ENCODE results near the gene NRAS. TPM values are rescaled to one million over a fixed set of nuclear protein-coding genes. Genes with fewer than 3 reads are reported as not detected.

Gene NRAS
- total RNA-seq, 1 experiment from 2014 or later = 29.1 TPM

DNA sequence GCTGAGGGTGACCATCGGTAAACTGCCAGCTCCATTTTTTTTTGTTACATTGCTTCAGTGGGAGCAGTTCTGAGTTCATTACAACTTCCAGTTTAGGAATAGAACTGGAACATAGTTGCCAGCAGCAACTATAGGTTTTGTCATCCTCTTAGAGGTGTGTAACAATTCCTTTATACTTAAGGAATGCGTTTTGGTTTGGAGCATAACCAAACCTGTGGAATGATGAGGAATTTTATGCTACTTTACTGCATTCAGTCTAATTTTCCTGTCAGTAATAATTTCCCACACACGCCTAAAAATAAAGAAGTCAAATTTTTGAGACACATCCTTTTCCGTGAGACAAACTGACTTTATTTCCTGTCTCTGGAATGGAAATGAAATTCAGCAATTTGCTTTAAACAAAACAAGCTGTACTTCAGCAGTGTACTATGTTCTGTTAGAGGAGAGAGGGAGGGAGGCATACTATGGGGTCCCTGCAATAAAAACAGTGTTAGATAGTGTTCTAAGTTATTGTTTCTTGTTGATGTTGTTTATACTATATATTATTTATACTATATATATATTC is 16.5 kb downstream of the NRAS start:
- TF ChIP-seq, protein P1, sequence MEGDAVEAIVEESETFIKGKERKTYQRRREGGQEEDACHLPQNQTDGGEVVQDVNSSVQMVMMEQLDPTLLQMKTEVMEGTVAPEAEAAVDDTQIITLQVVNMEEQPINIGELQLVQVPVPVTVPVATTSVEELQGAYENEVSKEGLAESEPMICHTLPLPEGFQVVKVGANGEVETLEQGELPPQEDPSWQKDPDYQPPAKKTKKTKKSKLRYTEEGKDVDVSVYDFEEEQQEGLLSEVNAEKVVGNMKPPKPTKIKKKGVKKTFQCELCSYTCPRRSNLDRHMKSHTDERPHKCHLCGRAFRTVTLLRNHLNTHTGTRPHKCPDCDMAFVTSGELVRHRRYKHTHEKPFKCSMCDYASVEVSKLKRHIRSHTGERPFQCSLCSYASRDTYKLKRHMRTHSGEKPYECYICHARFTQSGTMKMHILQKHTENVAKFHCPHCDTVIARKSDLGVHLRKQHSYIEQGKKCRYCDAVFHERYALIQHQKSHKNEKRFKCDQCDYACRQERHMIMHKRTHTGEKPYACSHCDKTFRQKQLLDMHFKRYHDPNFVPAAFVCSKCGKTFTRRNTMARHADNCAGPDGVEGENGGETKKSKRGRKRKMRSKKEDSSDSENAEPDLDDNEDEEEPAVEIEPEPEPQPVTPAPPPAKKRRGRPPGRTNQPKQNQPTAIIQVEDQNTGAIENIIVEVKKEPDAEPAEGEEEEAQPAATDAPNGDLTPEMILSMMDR (IDR thresholded peaks at IDR 0.05; ENCODE audit: unreplicated experiment) = no peak
- DNase-seq = no peak
- no peaks in the 10 kb centered on the region for H3K36me3 Mint-ChIP-seq (ENCODE audit: insufficient read depth, unreplicated experiment)
- intact Hi-C loops (cut with micrococcal nuclease; ENCODE audit: unreplicated experiment) = no loop called here
- BruUV-seq (replicated peaks) = no TSS peak
- no peaks in the 10 kb centered on the region for H3K27me3 Mint-ChIP-seq (ENCODE audit: unreplicated experiment)
- H3K27ac Mint-ChIP-seq (ENCODE audit: unreplicated experiment) = no peak overlapping the region
- H3K4me3 Mint-ChIP-seq (ENCODE audit: low read depth, unreplicated experiment) = no peak overlapping the region
- no peaks in the 10 kb centered on the region for H3K9me3 Mint-ChIP-seq (ENCODE audit: low read depth, unreplicated experiment)
- no peaks in the 10 kb centered on the region for H3K4me1 Mint-ChIP-seq (ENCODE audit: low read depth, unreplicated experiment)
- CTCF ChIA-PET = no interaction called here

- Mint-ChIP-seq H3K36me3 (ENCODE audit: insufficient read depth, unreplicated experiment) (no peaks in the 10 kb centered on the region), H3K4me3 (ENCODE audit: low read depth, unreplicated experiment) (no peak overlapping the region), H3K27ac (ENCODE audit: unreplicated experiment) (no peak overlapping the region), H3K27me3 (ENCODE audit: unreplicated experiment) (no peaks in the 10 kb centered on the region), H3K9me3 (ENCODE audit: low read depth, unreplicated experiment) (no peaks in the 10 kb centered on the region), H3K4me1 (ENCODE audit: low read depth, unreplicated experiment) (no peaks in the 10 kb centered on the region)
- no TSS peak for BruUV-seq (replicated peaks)
- TF ChIP-seq, protein P1 (IDR thresholded peaks at IDR 0.05; ENCODE audit: unreplicated experiment) = no peak
- no peak for DNase-seq
- intact Hi-C loops (cut with micrococcal nuclease; ENCODE audit: unreplicated experiment) = no loop called here
- CTCF ChIA-PET = no interaction called here
Observed at GRCh38 chr1:114696810-114697209, 19.8 kb downstream of the NRAS start.

GRCh38 chr1:114695430-114696058 is 21.0 kb downstream of the NRAS start, which contains the start of gene AMPD1:
TSS of gene AMPD1 (minus strand) at chr1:114695546. CDS start at chr1:114695471, 75 bp downstream.
- Mint-ChIP-seq H3K9me3 (ENCODE audit: low read depth, unreplicated experiment) (no peaks in the 10 kb centered on the region), H3K4me3 (ENCODE audit: low read depth, unreplicated experiment) (no peak within 1 kb of the TSS), H3K36me3 (ENCODE audit: insufficient read depth, unreplicated experiment) (no peaks in the 10 kb centered on the region), H3K4me1 (ENCODE audit: low read depth, unreplicated experiment) (no peaks in the 10 kb centered on the region), H3K27me3 (ENCODE audit: unreplicated experiment) (peaks cover 6% of the 10 kb centered on the region), H3K27ac (ENCODE audit: unreplicated experiment) (no peak within 1 kb of the TSS)
- BruUV-seq (replicated peaks) = no TSS peak
- DNase-seq = no peak
- TF ChIP-seq, protein P1 (IDR thresholded peaks at IDR 0.05; ENCODE audit: unreplicated experiment) = no peak
- intact Hi-C loops (cut with micrococcal nuclease; ENCODE audit: unreplicated experiment) = no loop called here
- CTCF ChIA-PET = interaction anchor here (0.6 kb wide), 1 partner anchor 25 kb away, joined by 10 read pairs; the partner anchor contains the start of gene DENND2C

DNA sequence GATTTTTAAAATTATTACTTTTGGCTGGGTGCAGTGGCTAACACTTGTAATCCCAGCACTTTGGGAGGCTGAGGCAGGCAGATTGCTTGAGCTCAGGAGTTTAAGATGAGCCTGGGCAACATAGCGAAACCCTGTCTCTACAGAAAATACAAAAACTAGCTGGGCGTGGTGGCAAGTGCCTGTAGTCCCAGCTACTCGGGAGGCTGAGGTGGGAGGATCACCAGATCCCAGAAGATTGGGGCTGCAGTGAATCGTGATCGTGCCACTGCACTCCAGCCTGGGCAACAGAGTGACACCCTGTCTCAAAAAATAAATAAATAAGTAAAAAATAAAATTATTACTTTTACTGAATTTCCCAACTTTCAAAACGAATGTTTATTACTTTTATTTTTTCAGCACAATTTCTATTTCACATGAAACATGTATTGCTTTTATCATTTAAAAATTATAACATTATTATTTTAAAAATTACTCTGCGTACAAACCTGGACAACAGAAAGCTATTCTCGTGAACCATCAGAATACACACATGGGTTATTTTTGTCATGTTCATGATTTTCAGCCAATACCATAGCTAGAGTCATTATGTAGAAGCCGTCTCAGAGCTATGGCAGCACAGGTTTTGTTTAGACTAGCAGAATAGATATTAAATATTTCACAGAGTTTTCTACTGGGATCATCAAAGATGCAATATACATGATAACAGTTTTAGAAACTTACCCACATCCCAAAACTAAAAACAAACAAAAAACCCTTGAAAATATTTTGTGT is 21.8 kb downstream of the NRAS start:
- CTCF ChIA-PET = interaction anchor here (0.6 kb wide), 1 partner anchor 25 kb away, joined by 10 read pairs; the partner anchor contains the start of gene DENND2C
- no TSS peak for BruUV-seq (replicated peaks)
- H3K27me3 Mint-ChIP-seq (ENCODE audit: unreplicated experiment) = peaks cover 14% of the 10 kb centered on the region
- no peak overlapping the region for H3K27ac Mint-ChIP-seq (ENCODE audit: unreplicated experiment)
- no peaks in the 10 kb centered on the region for H3K36me3 Mint-ChIP-seq (ENCODE audit: insufficient read depth, unreplicated experiment)
- intact Hi-C loops (cut with micrococcal nuclease; ENCODE audit: unreplicated experiment) = no loop called here
- TF ChIP-seq, protein P1 (IDR thresholded peaks at IDR 0.05; ENCODE audit: unreplicated experiment) = no peak
- H3K4me3 Mint-ChIP-seq (ENCODE audit: low read depth, unreplicated experiment) = no peak overlapping the region
- no peaks in the 10 kb centered on the region for H3K4me1 Mint-ChIP-seq (ENCODE audit: low read depth, unreplicated experiment)
- DNase-seq = no peak
- no peaks in the 10 kb centered on the region for H3K9me3 Mint-ChIP-seq (ENCODE audit: low read depth, unreplicated experiment)

Data from Calu3 (cell line).